Metanephros (tissue), 2 donors: ENCODE measurements around the gene GCHFR. TPM values are rescaled to one million over a fixed set of nuclear protein-coding genes. Genes with fewer than 3 reads are reported as not detected.

ENCODE experiments used
- small RNA-seq: library from RNA; depleted of rRNA; stranded (forward); fragments of <200 nt; gene quantifications from one replicate; pipeline ENCODE3, GENCODE V24; 2014; ENCODE audit warnings: low replicate concordance
- total RNA-seq: library from RNA; depleted of rRNA; stranded (reverse); fragments of >200 nt; gene quantifications from one replicate; pipeline ENCODE4 v1.2.3, GENCODE V29; 2014

The GCHFR gene
- total RNA-seq, result 26.7 TPM

DNA sequence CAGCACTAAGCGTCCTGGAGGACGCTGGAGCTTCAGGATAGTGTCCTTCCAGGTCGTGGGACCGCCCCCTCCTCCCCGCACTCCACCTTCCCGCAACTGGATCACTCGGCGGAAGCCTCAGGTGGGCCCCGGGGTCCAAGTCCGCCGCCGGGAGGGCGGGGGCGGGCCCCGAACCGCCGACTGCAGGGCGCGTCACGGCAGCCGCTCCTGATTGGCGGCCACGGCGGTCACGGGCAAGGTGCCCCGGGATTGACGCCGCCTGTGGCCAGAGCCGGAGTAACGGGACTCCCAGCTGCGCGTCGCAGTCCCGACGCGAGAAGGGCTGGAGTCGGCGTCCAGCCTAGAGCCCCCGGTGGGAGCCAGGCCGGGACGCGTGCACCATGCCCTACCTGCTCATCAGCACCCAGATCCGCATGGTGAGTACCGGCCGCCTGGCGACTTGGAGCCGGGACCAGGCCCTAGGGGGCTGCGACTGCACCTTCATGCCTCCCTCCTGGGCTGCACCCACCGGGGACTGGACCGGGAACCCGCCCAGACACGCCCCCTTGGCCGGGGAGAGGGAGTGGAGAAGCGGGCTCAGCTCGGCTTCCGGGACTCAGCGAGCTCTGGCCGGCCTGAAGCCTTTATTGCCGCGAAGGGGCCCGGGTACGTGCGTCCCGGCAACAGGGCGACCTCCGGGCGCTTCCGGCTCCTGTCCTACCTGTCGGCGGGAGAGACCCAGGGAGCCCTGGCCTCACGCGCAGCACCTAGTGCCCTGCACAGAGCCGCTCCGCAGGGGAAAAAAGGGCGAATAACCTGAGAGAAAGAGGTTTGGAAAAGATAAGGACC is at the start of gene GCHFR:
Gene GCHFR (plus strand): TSS at position 268 of the 828 bp plus-strand sequence. CDS start 113 bp downstream, at position 381.

DNA sequence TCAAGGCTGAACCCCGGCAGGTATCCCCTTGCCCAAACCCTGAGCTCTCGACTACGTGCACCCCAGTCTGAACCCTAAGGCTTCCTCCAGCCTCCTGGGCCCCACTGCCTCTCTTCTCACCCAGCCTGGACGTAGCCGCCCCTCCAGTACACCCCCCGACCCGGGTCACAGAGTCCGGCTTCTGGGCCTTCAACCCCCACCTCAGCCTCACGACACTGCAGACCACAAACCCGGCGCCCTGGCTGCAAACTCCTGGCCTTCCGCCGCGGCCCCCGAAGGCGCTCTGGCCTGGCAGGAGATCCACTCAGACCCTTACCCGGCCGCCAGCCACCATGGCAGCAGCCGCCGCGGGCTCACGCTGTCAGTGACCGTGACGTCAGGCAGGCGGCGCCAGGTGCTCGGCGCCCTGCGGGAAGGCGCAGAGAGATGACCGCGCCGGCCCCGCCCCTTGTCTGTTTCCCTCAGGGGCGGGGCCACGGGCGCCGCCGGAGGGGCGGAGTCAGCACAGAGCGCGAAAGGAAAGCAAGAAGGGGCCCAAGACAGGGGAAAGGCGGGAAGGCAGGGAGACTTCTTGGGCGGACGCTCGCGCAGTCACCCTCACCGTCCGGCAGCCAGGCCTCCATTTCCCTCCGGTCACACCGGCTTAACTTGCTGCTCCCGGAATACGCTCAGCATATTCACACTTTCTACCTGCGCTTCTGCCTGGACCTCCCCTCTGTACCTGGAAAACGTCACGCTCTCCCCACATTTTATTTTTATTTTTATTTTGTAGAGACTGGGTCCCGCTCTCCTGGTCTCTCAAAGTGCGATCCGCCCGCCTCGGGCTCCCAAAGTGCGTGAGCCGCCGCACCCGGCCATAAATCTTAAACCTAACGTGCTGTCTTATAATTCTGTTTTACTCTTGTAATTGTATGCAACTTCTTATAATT is 8.7 kb upstream of the GCHFR start, which contains the start of gene RMDN3:
Gene RMDN3 (minus strand): TSS at position 372 of the 929 bp plus-strand sequence. CDS start 471 bp downstream, outside the sequence.

DNA sequence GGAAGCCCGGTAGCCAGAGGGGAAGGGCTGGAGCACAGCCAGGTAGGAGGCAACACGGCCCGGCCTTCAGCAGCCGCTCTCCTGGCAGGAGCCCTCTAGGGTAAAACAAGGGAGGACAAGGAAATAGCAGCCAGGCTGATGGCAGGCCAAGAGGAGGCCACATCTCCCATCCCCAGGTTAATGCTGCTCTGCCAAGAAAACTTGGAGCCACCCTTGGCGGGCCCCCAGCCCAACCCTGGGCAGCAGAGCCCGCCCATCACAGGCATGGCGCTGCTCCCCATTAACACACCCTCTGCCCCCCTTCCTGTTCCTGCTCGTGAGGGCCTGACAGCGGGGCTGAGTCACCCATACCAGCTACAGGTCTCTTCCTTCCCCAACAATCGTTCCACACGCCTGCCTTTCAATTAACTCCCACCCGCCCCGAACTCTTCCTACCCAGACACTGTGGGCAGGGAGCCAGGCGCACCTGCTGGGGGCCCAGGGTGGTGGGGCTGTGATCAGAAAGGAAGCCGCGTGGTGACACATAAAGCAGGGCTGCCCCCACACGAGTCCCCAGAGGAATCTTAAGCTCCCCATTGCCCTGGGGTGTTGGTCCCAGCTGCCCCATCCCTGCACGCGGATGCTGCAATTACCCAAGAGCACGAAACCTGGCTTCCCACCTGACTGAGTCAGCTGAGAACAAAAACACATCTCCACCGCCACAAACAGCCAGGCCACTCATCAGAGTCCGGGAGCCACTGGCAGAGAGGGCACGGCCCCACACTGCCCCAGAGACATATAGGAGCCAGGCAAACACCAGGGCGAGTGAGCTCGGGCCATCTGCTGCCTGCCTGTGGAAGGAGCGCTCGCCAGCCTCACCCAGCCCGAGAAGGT is 5.6 kb downstream of the GCHFR start, which contains the start of gene C15orf62:
Gene C15orf62 (plus strand): TSS at position 707 of the 873 bp plus-strand sequence. CDS start 516 bp downstream, outside the sequence.

DNA sequence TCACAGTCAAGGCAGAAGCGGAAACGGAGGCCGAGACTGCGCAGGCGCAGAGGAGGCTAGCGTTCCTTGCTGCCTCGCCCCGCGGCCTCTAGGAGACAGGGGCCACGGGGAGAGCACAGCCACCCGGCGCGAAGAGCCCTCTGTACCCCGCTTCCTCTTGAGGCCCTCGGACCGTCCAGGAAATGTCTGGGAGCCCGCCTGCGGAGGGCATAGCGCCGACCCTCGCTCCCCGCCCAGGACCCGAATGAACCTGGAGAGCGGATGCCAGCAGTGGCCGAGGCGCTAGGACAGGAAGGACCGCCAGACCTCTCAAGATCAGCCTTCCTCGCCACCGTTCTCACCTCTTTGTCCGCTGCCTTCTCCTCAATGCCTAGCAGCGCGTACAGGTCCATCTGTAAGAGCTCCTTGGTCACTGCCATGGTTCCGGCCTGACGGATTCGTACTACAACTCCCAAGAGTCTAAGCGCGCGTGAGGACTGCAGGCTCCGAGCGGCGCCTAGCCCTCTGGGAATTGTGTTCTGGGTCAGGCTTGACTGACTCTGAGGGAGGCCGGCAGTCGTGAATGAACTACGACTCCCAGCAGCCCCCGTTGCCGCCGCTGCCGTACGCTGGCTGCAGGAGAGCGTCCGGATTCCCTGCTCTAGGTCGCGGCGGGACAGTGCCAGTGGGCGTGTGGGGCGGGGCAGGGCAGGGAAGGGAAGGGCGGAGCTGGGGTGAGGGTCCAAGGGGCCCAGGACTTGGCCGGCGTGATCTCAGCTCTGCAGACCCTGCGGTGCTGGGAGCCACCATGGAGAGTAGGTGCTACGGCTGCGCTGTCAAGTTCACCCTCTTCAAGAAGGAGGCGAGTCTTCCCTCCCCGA is 43.4 kb downstream of the GCHFR start, which contains the start of the genes DNAJC17 and ZFYVE19:
Gene DNAJC17 (minus strand): TSS at position 446 of the 860 bp plus-strand sequence. CDS start 27 bp downstream, at position 419.
Gene ZFYVE19 (plus strand): TSS at position 62 of the 860 bp plus-strand sequence. CDS start 501 bp downstream, at position 563.

Small RNAs within 50 kb of the gene (small RNA-seq; reads per million reads assigned to genes)
- not detected for gene SUMO2P15

Other genes with a start within 250 kb of the GCHFR start
- 30.2 TPM for gene CCDC32, start 199.0 kb upstream of the GCHFR start, total RNA-seq
- gene RPUSD2, start 194.8 kb upstream of the GCHFR start, total RNA-seq, result 12.2 TPM
- gene KNL1, start 169.8 kb upstream of the GCHFR start, total RNA-seq, result 13.7 TPM
- 2.7 TPM for gene RAD51, start 68.9 kb upstream of the GCHFR start, total RNA-seq
- 26.0 TPM for gene RMDN3, start 8.8 kb upstream of the GCHFR start, total RNA-seq
- gene C15orf62, start 5.9 kb downstream of the GCHFR start, total RNA-seq, result 0.12 TPM
- gene ZFYVE19, start 43.0 kb downstream of the GCHFR start, total RNA-seq, result 26.6 TPM
- 18.1 TPM for gene DNAJC17, start 43.4 kb downstream of the GCHFR start, total RNA-seq
- not detected for gene PPP1R14D, start 64.6 kb downstream of the GCHFR start, total RNA-seq
- 105 TPM for gene SPINT1, start 80.0 kb downstream of the GCHFR start, total RNA-seq
- 3.3 TPM for gene RHOV, start 110.2 kb downstream of the GCHFR start, total RNA-seq
- 23.5 TPM for gene VPS18, start 130.4 kb downstream of the GCHFR start, total RNA-seq
- gene DLL4, start 165.3 kb downstream of the GCHFR start, total RNA-seq, result 28.3 TPM
- 1.6 TPM for gene CHAC1, start 189.4 kb downstream of the GCHFR start, total RNA-seq